ENCODE results near the gene ELOVL5.
A peak's percentile ranks its signal among the peaks of the same experiment; 100 is the strongest.
"Not testable (repeated sequence)": the region's sequence is repeated elsewhere in the genome, so short reads cannot be mapped to it uniquely, and the experiment has no call there.

Gene ELOVL5

DNA sequence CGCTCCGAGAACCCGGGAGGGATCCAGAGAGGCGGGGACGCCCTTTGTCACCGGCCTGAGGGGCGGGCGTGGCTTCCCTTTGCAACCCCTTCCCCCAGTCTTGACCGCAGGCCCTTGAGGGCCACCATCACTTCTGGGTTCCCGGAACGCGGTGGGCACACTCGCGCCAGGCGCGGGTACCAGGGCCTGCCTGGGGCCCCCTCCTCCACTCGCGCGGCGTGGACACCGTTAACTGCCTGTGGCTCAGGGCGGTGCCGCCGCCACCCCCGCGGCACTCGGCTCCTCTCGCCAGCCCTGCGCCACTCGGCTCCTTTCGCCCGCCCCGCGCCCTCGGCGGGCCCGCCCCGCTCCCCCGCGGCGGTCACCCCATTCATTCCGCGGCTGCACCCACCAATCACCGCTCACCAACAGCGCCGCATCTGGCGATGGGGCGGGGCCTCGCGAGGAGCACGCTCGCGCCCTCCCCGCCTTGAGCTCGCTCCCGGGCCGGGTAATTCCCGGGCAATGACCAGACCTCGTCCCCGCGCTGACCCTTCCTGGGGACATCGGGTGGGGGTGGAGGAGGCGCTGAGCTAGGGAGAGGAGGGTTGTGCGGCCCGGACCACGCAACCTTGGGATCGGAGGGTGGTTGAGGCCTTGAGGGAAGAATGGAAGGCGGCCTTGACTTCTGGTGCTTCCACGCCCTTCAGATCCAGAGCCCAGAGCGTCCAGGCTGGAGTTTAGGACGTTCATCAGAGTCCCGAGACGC lies 10.5 kb upstream of the ELOVL5 start:
- DNase-seq = peak; percentile 94

DNA sequence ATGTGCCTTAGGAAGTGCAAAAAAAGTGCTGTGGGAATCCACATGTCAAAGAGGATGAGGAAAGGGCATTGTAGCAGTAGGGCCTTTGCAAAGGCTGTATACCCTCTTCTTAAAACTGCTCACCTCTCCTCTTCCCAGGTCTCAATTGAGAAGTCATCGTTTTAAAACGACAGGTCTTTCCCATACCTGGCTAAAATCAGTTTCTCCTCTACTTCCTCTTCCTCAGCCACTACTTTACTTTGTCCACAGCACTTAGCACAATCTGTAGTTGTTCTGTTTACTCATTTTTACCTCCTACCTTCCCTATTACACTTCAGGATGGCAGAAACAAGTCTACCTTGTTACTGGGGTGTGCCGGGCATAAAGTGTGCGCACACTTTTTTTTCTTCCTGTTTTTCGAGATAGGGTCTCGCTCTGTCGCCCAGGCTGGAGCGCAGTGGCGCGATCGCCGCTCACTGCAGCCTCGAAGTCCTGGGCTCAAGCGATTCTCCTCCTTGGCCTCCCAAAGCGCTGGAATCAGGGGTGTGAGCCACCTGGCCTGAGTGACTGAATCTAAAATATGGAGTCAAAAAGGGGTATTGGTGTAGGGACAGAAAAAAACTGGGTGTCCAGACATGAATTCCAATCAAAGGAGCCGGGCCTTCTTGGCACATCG lies 9.8 kb upstream of the ELOVL5 start:
- no peak for DNase-seq

DNA sequence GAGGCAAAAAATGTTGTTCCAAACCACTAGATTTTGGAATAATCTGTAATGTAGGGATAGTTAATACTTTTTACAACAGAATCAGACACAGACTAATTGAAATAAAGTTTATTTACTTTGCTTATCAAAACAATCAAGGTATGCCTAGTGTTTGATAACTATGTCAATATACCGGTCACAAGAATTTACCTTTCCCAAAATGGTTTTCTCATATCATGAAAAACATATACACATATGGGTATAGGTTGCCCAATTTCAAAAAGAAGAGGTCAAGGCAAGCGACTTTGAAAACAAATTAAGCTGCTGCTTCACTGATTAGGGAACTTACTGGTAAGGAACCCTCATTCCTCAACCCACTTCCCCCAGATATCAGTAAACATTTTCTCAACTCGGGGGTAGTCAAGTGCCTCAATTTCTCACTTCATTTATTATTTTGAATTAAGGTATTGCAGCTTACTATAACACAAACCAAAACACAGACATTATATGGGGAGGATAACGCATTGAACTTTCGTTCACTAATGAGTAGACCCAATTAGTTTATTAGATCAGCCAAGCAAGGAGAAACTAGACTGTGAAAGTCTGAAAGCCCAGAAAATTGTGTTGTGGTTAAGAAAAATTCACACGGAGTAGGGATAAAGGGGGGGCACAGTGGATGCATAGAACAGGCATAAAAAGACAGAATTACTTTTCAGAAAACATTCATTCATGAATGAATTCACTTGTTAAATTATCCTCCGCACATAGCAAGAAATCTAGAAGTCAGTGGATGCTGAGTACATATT lies 9.0 kb upstream of the ELOVL5 start:
- no peak for DNase-seq

DNA sequence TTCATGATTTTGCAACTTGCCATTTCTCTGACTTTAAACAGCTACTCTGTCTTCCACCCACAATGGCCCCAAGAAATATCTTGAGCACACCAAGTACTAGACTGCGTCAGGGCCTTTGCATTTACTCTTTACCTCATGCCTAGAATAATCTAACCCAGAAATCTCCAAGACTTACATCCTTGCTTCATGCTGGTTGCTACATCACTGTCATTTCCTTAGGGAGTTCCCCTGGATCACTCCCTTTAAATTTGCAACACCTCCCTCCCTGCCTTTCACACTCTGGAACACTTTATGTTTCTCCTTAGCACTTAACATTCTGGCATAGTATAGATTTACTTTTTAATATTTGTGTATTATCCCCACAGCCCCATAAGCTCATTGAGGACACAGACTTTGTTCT lies 4.9 kb upstream of the ELOVL5 start:
- no peak for DNase-seq

DNA sequence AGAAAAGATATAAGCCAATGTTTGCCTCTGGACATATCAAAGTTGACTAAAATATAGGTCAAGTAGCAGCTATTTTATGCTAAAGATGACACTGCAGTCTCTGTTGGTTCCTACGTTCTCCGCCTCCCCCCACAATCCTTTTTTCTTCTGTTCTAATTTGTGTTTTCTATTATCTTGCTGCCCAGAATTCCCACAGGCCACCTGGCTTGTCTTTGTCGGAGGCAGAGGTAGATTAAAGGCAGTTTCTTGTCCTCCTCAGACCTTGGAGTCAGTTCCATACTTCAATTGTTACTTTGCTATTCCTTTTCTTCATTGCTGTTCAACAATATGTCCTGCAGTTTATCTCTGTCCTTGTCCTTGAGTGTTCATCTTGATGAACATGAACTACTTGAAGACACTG lies 3.6 kb upstream of the ELOVL5 start:
- no peak for DNase-seq

DNA sequence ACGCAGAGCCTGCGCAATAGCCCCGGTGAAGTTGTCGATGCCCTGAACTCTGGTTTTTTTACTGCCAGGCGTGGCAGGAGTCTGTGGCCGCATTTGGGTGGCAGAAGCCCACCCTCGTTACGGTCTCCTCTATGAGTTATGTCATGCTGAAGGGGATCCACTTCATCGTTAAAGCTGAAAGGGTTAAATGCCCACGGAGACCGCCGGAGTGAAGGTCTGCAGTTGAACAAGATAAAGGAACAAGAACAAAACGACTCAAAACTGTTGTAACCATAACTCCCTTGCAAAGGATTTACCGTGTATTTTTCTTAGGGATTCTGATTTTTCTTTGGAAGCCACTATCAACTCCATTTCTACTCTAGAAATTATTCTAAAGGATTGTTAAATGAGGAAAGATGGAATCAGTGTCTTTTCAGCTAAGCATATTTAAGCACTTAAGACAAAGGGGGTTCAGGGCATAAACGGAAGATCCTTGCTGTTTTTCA lies 501 bp upstream of the ELOVL5 start:
- no peak for DNase-seq

DNA sequence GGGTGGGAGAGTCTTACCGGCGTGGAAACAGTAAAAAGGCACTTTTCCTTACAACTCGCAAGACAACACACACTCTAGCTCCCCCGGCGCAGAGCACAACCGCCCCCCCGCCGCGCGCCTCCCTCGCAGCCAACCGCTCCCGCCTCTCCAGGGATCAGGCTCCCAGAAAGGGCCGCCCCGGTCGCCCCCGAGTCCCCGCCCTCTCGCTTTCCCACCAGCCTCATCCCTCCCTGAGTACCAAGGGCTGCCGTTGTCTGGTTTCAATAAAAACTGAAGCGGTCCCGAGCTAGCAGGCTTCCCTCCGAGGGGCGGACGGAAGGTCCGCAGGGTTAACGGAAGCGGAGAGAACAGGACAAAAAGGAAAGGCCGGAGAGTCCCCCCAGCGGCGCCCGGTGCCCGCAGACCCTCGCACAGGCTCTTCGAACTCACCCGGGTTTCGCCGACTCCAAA lies 804 bp downstream of the ELOVL5 start:
- DNase-seq = peak; percentile 55

DNA sequence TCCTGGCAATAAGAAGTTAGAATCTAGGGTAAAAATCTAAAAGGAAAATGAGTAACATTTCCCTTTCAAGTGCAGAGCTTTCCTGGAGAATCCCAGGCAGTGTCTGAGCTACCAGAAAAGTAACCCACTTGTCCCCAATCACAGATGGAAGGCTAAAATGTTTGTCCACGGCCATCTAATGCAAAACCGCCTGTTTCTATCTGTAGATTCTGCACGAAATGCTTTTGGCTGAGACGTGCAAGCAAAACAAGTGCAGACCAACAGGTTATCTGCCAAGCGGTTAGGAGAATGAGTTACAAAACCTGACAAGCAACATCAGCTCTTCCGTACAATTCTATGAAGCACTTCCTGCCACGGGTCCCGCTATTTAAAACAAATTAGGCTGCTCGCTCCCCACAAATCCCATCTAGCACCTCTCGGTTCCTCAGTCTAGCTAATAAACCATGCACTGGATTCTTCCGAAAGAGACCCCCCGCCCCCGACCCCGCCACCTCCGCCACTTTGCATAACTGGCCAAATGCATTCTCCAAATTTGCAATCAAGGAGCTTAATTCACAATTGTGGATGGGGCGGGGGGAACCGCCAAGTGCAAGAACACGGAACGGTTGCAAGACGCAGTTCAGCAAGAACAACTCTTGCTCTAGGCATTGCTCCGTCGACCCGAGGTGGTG lies 1.4 kb downstream of the ELOVL5 start:
- peak; percentile 50 for DNase-seq

DNA sequence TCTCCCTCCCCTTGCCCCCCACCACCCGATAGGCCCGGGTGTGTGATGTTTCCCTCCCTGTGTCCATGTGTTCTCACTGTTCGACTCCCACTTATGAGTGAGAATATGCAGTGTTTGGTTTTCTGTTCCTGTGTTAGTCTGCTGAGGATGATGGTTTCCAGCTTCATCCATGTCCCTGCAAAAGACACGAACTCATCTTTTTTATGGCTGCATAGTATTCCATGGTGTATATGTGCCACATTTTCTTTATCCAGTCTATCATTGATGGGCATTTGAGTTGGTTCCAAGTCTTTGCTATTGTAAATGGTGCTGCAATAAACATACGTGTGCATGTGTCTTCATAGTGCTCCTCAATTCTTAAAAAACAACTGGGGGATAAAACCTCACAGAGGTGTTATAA lies 2.7 kb downstream of the ELOVL5 start:
- not testable (repeated sequence) for DNase-seq

DNA sequence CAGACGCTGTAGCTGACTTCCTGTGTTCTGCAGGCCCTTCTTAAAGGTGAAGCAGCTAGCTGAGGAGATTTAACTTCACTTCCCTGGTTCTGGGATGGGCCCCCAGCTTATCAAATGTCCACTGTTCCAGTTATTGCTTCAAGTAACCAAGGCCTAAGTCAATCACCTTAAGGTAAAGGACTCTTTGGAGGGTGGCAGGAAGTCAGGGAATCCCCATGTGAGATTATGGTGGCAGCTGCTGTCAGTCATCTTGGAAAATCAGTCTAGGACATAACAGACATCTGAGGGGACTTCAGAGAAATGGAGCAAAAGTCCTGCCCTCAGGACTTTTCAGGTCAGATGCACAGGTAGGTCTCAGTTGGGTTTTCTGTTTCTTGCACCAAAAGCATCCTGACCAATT lies 3.8 kb downstream of the ELOVL5 start:
- no peak for DNase-seq

DNA sequence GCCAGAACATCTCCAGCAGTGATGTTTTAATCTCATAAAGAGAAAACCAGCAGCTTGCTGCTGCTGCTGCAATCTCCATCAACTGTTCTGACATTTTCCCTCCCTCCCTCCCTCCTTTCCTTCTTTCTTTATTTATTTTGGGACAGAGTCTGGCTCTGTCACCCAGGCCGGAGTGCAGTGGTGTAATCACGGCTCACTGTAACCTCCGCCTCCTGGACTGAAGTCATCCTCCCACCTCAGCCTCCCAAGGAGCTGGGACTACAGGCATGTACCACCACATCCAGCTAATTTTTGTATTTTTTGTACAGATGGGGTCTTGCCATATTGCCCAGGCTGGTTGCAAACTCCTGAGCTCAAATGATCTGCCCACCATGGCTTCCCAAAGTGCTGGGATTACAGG lies 5.7 kb downstream of the ELOVL5 start:
- no peak for DNase-seq

DNA sequence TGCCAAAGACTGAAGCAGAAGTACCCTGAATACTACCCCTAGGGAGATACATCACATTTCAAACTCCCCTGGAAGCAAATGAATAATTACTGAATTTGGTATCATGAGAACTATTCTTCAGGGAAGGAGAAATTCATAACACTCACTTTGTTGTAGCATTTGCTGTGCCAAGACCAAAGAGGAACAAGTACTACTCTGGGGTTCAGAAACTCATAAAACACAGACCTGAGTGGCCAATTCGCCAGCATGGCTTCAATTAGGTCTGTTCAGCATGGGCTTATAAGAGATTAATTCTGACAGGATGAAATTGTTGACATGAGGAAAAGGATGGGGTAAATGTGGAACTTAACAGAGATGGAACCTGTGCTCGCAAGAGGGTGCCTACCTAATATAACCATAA lies 6.5 kb downstream of the ELOVL5 start:
- DNase-seq = no peak

DNA sequence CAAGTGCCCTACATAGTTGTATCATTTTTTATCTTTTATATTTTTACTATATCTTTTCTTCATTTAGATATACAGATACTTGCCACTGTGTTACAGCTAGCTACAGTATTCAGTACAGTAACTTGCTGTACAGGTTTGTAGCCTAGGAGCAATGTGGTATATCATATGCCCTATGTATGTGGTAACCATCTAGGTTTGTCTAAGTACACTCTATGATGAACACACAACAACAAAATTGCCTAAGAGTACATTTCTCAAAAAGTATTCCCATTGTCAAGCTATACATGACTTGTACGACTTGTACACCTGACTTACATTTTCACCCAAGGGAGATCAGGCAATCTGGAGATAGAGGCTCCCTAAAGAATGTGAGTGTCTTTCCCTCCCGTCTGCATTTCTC lies 8.2 kb downstream of the ELOVL5 start:
- DNase-seq = no peak

DNA sequence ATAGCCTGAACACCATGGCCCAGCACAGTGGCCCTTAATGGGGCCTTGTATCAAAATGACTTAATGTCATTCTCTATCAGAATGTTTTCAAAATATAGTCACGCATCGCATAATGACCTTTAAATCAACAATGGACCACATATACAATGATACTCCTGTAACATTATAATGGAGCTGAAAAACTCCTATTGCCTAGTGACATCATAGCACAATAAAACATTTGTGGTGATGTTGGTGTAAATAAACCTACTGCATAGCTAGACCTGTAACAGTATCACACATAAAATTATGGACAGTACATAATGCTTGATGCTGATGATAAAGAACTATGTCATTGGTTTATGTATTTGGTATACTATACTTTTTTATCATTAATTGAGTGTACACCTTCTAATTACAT lies 9.3 kb downstream of the ELOVL5 start:
- DNase-seq = no peak

DNA sequence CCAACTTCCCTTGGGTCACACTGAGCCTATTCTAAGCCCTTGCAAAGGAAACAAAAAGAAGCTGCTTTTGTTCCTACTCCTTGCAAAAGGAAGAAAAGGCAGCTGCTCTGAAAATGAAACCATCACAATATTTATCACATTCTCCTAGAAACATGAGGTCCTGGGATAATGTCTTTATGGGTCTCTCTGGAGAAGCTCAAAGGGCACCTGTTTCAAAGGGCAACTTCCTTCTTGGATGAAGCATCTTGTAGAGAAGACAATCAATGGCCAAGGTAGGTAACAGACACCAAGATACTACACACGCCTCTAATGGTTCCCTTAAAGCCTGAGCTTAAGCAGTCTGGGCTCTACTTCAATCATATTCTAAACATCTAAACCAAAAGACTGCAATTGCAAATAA lies 10.4 kb downstream of the ELOVL5 start:
- DNase-seq = no peak

DNA sequence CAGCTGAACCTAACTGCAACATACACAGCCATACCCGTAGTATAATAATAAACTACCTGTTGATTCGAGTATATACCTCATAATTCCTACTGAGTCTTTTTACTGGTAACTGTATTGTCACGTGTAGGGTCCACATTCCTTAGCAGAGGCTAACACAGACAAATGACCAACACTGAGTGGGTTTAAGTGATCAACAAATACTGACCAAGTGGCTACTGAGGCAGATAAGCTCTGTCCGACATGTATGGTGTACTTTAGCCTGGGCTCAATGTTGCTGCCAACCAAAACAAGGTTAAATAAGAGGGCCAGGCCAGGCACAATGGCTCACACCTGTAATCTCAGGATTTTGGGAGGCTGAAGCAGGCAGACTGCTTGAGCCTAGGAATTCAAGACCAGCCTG lies 12.7 kb downstream of the ELOVL5 start:
- DNase-seq = no peak

DNA sequence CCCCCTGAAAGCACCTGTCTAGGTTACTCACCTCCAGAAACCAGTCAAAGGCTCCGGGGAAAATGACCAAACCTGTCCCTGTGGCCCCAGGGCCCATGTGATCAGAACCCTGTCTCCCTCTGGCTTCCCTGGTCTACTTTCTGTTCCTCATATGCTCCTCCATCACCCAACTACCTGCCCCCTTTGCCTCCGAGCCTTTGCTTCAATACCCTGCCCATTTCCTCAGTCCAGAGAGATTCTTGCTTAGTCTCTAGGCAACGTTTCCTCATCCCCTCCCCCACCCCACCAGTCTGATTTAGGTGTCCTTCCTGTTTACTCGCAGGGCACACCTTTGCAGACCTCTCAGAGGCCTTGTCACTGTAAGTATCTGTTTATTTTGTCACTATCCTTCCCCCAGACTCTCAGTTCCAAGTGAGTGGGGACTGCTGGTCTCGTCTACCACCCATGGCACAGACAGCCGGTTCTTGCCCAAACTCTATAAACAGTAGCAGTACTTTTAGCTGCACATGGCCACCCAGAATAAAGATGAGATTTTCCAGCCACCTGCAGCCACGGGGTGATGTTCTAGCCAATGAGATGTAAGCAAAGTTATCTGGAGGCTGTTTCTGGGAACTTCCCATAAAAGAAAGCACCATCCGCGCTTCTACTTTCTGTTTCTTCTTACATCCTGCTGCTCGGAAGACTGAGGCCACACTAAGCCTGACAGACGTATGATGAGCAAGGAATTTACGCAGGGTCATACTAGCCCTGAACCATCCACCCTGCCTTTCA lies 13.3 kb downstream of the ELOVL5 start:
- DNase-seq = peak; percentile 88

DNA sequence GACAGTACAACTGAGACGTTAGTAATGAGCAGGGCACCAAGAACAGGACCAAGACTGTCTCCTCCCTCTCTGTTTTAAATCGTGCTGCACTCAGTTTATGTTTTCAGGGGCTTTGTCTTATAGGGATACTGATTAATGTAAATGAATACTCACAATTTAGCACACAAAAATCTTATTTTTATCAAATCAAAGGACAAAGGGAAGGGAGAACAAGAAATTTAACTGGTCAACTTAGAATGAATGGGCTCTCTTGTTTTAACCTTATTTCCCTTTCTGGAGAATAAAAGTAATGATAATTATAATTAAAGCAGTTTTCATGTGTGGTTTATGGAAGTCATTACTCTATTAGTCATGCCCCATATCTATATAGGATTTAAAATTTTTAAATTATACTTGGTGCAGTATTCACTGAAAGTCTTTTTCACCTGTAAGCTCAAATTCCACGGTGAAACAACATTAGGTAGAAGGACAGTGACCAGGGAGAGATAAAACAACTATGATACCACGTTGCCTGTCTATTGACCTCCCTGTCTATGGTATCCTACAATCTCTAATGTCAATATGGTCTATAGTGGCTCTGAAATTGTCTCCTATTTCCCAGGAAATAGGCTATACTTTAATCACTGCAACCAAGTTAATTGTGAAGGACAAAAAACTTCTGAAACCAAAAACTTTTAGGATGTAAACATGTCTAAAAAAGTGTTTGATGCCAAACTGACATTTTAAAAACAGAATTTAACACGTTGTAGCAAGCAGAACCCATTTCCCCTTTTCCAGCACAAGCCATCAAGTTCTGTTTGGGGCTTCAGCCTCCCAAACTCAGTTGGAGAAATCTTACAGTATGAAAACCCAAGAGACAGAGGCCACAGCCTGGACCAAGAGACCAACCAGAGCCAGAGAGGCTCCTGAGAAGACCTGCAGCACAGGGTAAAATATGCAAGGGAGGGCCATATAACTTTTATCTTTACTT lies 15.0 kb downstream of the ELOVL5 start:
- DNase-seq = no peak

DNA sequence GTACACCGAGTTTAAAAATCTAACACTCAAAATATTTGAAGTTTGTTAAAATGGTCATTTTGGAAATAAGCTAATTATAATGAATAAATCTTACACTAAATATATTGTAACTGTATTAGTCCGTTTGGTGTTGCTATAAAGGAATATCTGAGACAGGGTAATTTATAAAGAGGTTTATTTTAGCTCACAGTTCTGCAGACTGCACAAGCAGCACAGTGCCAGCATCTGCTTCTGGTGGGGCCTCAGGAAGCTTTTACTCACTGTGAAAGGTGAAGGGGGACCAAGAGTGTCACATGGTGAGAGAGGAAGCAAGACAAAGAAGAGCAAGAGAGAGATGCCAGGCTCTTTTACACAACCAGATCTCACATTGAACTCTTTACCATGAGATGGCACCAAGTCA lies 17.1 kb downstream of the ELOVL5 start:
- DNase-seq = no peak

DNA sequence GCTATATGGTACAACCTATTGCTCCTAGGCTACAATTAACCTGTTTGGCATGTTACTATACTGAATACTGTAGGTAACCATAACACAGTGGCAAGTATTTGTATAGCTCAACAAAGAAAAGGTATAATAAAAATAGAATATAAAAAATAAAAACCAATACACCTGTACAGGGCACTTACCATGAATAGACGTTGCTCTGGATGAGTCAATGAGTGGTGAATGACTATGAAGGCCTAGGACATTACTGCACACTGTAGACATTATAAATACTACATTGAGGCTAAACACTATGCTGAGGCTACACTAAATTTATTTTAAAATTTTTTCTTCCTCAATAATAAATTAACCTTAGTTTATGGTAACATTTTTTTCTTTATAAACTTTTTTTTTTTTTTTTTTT lies 18.6 kb downstream of the ELOVL5 start:
- no peak for DNase-seq

DNA sequence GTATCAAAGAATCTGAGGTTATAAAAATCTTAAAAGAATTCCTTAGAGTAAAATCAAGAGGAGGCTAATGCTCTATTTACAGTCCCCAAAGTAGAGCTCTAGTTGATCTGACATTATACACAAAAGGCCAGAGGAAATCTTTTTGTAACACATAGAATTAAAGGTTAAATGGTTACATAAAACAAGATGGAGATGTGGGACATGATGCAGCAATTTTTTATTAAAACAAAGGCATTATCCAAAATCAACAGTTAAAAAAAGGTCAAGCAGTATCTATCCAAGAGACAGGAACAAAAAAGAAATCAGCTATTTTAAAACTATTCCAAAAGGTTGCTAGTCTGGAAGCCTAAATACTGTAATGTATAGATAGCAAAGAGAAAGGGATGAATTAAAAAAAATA lies 20.4 kb downstream of the ELOVL5 start:
- no peak for DNase-seq
